Neural cell (in vitro differentiated cells): Measurements from ENCODE around the gene GMPR. TPM values are rescaled to one million over a fixed set of nuclear protein-coding genes. Genes with fewer than 3 reads are reported as not detected.

Experiments
- H2AFZ ChIP-seq: fragments of 200-600, 300-800 bp; sonication (generic), shearing (Covaris generic); 2 replicates; pipeline ENCODE4 v1.6.0; 2014; ENCODE audit warnings: low read depth, mild to moderate bottlenecking, antibody characterized with exemption, low read length, moderate library complexity
- H3F3A ChIP-seq: fragments of 200-600 bp; shearing (Covaris generic); 2 replicates; pipeline ENCODE4 v1.6.1; 2016; ENCODE audit warnings: mild to moderate bottlenecking, moderate library complexity, mixed read lengths, antibody characterized with exemption, low read length; ENCODE audit not compliant: insufficient read depth, poor library complexity, severe bottlenecking
- H3K27ac ChIP-seq: fragments of 200-600, 300-800 bp; sonication (generic), shearing (Covaris generic); 2 replicates; pipeline ENCODE4 v1.5.1; 2014; ENCODE audit warnings: mild to moderate bottlenecking, low read length, moderate library complexity
- H3K27me3 ChIP-seq: fragments of 300-800, 200-600 bp; sonication (generic), shearing (Covaris generic); 2 replicates; pipeline ENCODE4 v1.6.0; 2014; ENCODE audit warnings: mild to moderate bottlenecking, low read depth, low read length, moderate library complexity; ENCODE audit not compliant: insufficient read depth
- H3K36me3 ChIP-seq: fragments of 300-800, 200-600 bp; sonication (generic), shearing (Covaris generic); 2 replicates; pipeline ENCODE4 v1.5.1; 2014; ENCODE audit warnings: mild to moderate bottlenecking, antibody characterized with exemption, low read length, moderate library complexity; ENCODE audit not compliant: insufficient read depth
- H3K4me2 ChIP-seq: fragments of 300-800, 200-600 bp; sonication (generic), shearing (Covaris generic); 2 replicates; pipeline ENCODE4 v1.6.0; 2014; ENCODE audit warnings: mild to moderate bottlenecking, low read length
- H3K4me3 ChIP-seq: fragments of 300-800, 200-600 bp; sonication (generic), shearing (Covaris generic); 2 replicates; pipeline ENCODE4 v1.5.1; 2014; ENCODE audit warnings: mild to moderate bottlenecking, low read length, moderate library complexity
- H3K79me2 ChIP-seq: fragments of 200-600 bp; shearing (Covaris generic); replicated peaks from 2 replicates; pipeline ENCODE4 v1.6.0; 2014; ENCODE audit warnings: mild to moderate bottlenecking, low read length, moderate library complexity; ENCODE audit not compliant: insufficient read depth
- H3K9ac ChIP-seq: fragments of 300-800, 200-600 bp; sonication (generic), shearing (Covaris generic); 2 replicates; pipeline ENCODE4 v1.6.1; 2016; ENCODE audit warnings: mild to moderate bottlenecking, low read length, mixed read lengths
- H3K9me2 ChIP-seq: fragments of 200-600 bp; shearing (Covaris generic); 2 replicates; pipeline ENCODE4 v1.6.1; 2016; ENCODE audit warnings: mild to moderate bottlenecking, low read length, mixed read lengths; ENCODE audit not compliant: insufficient read depth
- H3K9me3 ChIP-seq: fragments of 200-600, 300-800 bp; sonication (generic), shearing (Covaris generic); 2 replicates; pipeline ENCODE4 v1.6.1; 2016; ENCODE audit warnings: mild to moderate bottlenecking, mixed run types, low read length, moderate library complexity, mixed read lengths
- H4K20me1 ChIP-seq: fragments of 200-600 bp; shearing (Covaris generic); 2 replicates; pipeline ENCODE4 v1.6.1; 2016; ENCODE audit warnings: mild to moderate bottlenecking, mixed run types; ENCODE audit not compliant: insufficient read depth
- EP300 ChIP-seq: fragments of 450-650 bp; conservative IDR thresholded peaks from 2 replicates; pipeline ENCODE4 v1.6.1; 2014; ENCODE audit warnings: antibody characterized with exemption, mild to moderate bottlenecking, moderate library complexity; ENCODE audit not compliant: poor library complexity, severe bottlenecking
- EZH2 ChIP-seq: fragments of 200-600, 300-800 bp; shearing (Covaris generic), sonication (generic); IDR thresholded peaks from 2 replicates; pipeline ENCODE4 v1.6.1; 2014; ENCODE audit warnings: antibody characterized with exemption, low read length, borderline replicate concordance, mild to moderate bottlenecking; ENCODE audit not compliant: insufficient read depth, poor library complexity, severe bottlenecking
- MXI1 ChIP-seq: fragments of 450-650 bp; conservative IDR thresholded peaks from 2 replicates; pipeline ENCODE4 v1.6.1; 2014; ENCODE audit warnings: antibody characterized with exemption, mild to moderate bottlenecking; ENCODE audit not compliant: poor library complexity, severe bottlenecking
- POLR2AphosphoS5 ChIP-seq: IDR thresholded peaks from 2 replicates; pipeline ENCODE4 v1.6.1; 2012
- RAD21 ChIP-seq: fragments of 450-650 bp; conservative IDR thresholded peaks from 2 replicates; pipeline ENCODE4 v1.6.1; 2014; ENCODE audit warnings: antibody characterized with exemption, mild to moderate bottlenecking, moderate library complexity
- REST ChIP-seq: IDR thresholded peaks from 2 replicates; pipeline ENCODE4 v1.6.1; 2012; ENCODE audit warnings: borderline replicate concordance
- SMC3 ChIP-seq: fragments of 450-650 bp; conservative IDR thresholded peaks from 2 replicates; pipeline ENCODE4 v1.6.1; 2014; ENCODE audit warnings: antibody characterized with exemption, mild to moderate bottlenecking, moderate library complexity; ENCODE audit not compliant: poor library complexity
- TAF1 ChIP-seq: IDR thresholded peaks from 2 replicates; pipeline ENCODE4 v1.6.1; 2012; ENCODE audit warnings: low read depth
- polyA plus RNA-seq: library from polyadenylated mRNA; depleted of rRNA; stranded (reverse); fragments of >200 nt; gene quantifications from 2 replicates; pipeline ENCODE4 v1.2.3, GENCODE V29; 2014
- TF ChIP-seq, protein P1 (sequence below): fragments of 450-650 bp; IDR thresholded peaks from 2 replicates; pipeline ENCODE4 v1.5.1; 2014; ENCODE audit warnings: antibody characterized with exemption, mild to moderate bottlenecking, moderate library complexity; ENCODE audit not compliant: poor library complexity, severe bottlenecking

The GMPR gene
- polyA plus RNA-seq, 1 donor from 2014 or later, result not detected

DNA sequence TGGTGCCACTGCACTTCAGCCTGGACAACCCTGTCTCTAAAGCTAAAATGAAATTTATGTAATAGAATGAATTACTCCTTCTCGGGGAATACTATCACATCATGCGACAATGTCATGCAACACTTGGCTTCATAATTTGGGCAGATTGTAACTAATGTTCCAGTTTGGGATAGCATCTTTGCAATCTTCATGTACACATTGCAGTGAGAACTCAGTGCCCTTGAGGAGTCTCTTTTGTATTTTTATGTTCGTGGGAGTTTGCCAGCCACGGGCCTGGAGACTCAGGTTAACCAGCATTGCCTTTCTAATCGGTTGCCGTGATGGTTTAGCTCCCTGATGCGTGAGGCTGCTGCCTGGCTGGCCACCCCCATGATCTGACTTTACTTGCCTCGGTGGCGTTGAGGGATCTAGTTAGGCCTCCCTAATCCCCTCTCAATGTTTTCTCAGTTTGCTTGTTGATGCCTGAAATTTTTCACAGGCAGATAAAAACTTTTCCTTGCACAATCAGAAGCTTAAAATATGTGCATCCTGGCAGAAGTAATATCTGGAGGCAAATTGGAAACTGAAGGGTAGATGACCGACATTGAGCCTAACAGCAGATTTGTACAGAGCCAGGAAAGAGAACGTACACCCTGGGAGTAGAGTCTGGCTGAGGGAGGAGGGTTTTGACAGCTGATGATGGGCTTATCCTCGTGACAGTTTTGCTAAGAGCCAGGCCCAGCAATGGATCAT, 2.4 kb downstream of the GMPR start:
- no peaks in the 10 kb centered on the region for H3F3A ChIP-seq
- H3K4me3 ChIP-seq, result no peak overlapping the region
- no peaks in the 10 kb centered on the region for H3K9me2 ChIP-seq
- H3K4me2 ChIP-seq, result no peak overlapping the region
- peaks cover 31% of the 10 kb centered on the region for H3K27me3 ChIP-seq
- H3K9me3 ChIP-seq, result no peaks in the 10 kb centered on the region
- TF ChIP-seq REST (no peak), MXI1 (no peak), SMC3 (no peak), POLR2AphosphoS5 (no peak), TAF1 (no peak), EP300 (no peak), RAD21 (no peak)
- TF ChIP-seq, protein P1, sequence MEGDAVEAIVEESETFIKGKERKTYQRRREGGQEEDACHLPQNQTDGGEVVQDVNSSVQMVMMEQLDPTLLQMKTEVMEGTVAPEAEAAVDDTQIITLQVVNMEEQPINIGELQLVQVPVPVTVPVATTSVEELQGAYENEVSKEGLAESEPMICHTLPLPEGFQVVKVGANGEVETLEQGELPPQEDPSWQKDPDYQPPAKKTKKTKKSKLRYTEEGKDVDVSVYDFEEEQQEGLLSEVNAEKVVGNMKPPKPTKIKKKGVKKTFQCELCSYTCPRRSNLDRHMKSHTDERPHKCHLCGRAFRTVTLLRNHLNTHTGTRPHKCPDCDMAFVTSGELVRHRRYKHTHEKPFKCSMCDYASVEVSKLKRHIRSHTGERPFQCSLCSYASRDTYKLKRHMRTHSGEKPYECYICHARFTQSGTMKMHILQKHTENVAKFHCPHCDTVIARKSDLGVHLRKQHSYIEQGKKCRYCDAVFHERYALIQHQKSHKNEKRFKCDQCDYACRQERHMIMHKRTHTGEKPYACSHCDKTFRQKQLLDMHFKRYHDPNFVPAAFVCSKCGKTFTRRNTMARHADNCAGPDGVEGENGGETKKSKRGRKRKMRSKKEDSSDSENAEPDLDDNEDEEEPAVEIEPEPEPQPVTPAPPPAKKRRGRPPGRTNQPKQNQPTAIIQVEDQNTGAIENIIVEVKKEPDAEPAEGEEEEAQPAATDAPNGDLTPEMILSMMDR, result no peak
- no peak overlapping the region for H3K27ac ChIP-seq
- no peak overlapping the region for H3K9ac ChIP-seq
- no peaks in the 10 kb centered on the region for H4K20me1 ChIP-seq
- H3K36me3 ChIP-seq, result no peaks in the 10 kb centered on the region
- no peaks in the 10 kb centered on the region for H3K79me2 ChIP-seq
- no peak overlapping the region for H2AFZ ChIP-seq

GRCh38 chr6:16241321-16241689, 2.9 kb downstream of the GMPR start:
- Histone ChIP-seq H3K9me2 (no peaks in the 10 kb centered on the region), H3F3A (no peaks in the 10 kb centered on the region), H3K9ac (no peak overlapping the region), H3K27ac (no peak overlapping the region), H3K4me3 (no peak overlapping the region), H3K4me2 (no peak overlapping the region), H3K27me3 (peaks cover 31% of the 10 kb centered on the region), H3K36me3 (no peaks in the 10 kb centered on the region), H4K20me1 (no peaks in the 10 kb centered on the region), H2AFZ (no peak overlapping the region), H3K9me3 (no peaks in the 10 kb centered on the region), H3K79me2 (no peaks in the 10 kb centered on the region)
- TF ChIP-seq, protein P1, result no peak
- TF ChIP-seq MXI1 (no peak), POLR2AphosphoS5 (no peak), REST (no peak), EP300 (no peak), EZH2 (no peak), RAD21 (no peak), SMC3 (no peak), TAF1 (no peak)
